SK-N-SH treated with all-trans-retinoic acid at 6 μM for 48 hours (cell line): ENCODE measurements around the gene FHIT.

ENCODE experiments used
- ESRRG ChIP-seq: fragments of 250-450 bp; sonication (Bioruptor Pico); IDR thresholded peaks from 2 replicates; pipeline ENCODE4 v1.6.1; 2021; ENCODE audit warnings: mild to moderate bottlenecking
- PATZ1 ChIP-seq: fragments of 250-450 bp; sonication (Bioruptor Pico); IDR thresholded peaks from 2 replicates; pipeline ENCODE4 v1.8.0; 2020; ENCODE audit warnings: mild to moderate bottlenecking, moderate library complexity, borderline replicate concordance
- PPARA ChIP-seq: fragments of 250-450 bp; sonication (Bioruptor Pico); IDR thresholded peaks from 2 replicates; pipeline ENCODE4 v1.5.0; 2020; ENCODE audit warnings: mild to moderate bottlenecking, borderline replicate concordance
- RARB ChIP-seq: fragments of 250-450 bp; sonication (Bioruptor Pico); IDR thresholded peaks from 2 replicates; pipeline ENCODE4 v1.8.0; 2021; ENCODE audit warnings: mild to moderate bottlenecking, moderate library complexity
- ZFP3 ChIP-seq: fragments of 250-450 bp; sonication (Bioruptor Pico); IDR thresholded peaks from 2 replicates; pipeline ENCODE4 v1.5.0; 2020; ENCODE audit warnings: mild to moderate bottlenecking, moderate library complexity
- ZNF8 ChIP-seq: fragments of 450-650 bp; formaldehyde crosslinking; IDR thresholded peaks from 2 replicates; pipeline ENCODE4 v1.5.0; 2020; ENCODE audit warnings: mild to moderate bottlenecking, moderate library complexity

- TF ChIP-seq ESRRG (CRISPR knock-in tag): no peak
- TF ChIP-seq ZFP3: no peak
- TF ChIP-seq PATZ1 (CRISPR knock-in tag): no peak
- TF ChIP-seq PPARA (CRISPR knock-in tag): no peak
- no peak for TF ChIP-seq RARB (CRISPR knock-in tag)
- no peak for TF ChIP-seq ZNF8 (CRISPR knock-in tag)
These were observed 1214.4 kb downstream of the FHIT start for GRCh38 chr3:60036803-60037202.
